NCI-H187 treated with DMSO at 0.1 percent for 48 hours (cell line): ENCODE data around the gene E2F2.

Experiments used
- DNase-seq: peaks from one replicate; lab custom pipeline; 2025; lab: John Stamatoyannopoulos, UW

The E2F2 gene

DNA sequence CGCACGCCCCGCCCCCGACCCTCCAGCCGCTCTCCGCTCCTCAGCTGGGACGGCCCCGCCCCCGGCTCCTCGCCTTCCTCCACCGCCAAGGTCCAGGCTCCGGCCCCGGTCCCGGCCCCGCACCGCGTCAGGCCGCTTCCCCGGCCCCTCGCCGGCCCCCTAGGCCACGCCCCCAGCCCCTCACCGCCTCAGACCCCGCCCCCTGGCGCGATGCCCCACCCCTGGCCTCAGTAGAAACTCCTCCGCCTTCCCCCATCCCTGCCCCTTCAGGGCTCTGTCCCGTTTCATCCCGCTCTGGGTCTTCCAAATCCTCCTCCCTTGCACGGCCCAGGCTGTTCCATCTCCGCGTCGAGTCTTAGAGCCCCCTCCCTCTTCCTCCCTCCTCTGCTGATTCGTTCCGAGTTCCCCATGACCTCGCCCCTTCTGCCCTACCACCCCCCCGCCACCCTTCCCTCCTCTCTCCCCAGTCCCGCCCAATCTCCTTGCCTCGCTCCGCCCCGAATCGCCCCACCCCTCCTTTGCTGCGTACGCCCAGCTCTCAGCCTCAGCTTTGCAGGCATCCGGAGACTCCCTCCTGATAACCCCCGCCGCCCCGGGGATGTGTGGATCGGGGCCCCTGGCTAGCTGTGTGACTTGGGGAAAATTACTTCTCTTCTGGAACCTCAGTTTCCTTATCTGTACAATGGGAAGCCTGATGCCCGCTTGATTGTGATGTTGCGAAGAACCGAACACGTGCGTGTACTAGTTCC, 46.6 kb downstream of the E2F2 start:
- peak; percentile 69 for DNase-seq

DNA sequence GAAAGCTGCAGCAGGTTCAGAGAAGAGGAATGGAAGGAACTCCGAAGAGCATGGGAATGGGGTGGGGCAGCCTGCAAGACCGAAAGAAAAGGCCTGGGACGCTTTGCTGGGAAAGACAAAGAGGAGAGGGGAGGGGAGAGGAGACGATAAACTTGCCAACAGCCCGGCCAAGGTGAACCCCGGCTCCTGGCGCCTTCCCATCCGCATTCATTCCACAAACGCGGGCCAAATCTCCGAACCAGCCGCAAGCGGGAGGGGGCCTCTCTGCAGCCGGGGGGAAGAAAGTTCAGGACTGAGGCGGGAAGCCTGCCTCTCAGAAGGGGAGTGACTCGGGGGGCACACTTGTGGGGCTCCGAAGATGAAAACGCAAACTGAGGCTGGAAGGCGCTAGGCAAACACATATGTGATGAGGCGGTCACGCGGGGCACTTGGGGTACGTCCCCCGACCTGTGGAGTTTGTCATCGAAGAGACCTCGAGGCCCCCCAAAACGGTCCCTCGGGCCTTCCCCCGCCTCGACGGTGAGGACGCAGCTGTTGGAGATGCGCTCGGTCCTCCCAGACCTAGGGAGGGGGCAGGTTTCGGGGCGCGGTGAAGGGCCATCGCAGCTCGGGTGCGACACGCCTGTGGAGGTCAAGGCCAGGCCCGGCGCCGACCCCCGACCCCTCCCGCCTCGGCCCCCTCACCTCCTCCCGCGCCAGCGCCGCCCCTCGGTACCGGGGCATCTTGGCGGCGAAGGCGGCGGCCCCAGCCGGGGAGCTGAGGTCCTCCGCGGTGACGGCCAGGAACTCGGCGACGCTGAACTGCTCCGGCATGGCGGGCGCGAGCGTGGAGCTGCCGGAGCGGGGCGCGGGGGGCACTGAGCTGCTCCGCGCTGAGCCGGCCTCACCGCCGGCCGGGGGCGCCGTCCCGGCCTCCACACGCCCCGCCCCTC, 47.4 kb downstream of the E2F2 start, which contains the start of gene ASAP3:
Gene ASAP3 (minus strand): TSS at position 859 of the 932 bp plus-strand sequence. CDS start 46 bp downstream, at position 813.
- DNase-seq, result no peak

DNA sequence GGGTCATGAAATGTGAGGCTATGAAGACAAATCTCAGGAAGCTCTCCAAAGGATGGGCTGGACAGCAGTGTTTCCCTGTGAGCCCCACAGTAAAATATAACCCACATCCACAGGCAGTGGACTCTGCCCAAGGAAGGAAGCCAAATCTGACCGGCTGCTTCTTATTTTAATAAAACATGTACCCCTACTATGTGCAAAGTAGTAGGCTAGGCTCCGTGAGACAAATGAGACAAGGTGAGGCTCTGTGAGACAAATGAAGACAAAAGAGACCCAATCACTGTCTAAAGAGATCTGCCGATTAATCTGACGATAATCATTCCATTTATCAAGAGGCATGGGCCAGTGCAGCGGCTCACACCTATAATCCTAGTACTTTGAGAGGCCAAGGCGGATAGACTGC, 49.1 kb downstream of the E2F2 start:
- DNase-seq, result no peak

- no peak for DNase-seq
Measured at GRCh38 chr1:23481026-23481597, 49.9 kb downstream of the E2F2 start.

GRCh38 chr1:23480187-23481025, 50.6 kb downstream of the E2F2 start:
- DNase-seq, result no peak

GRCh38 chr1:23479666-23479941, 51.4 kb downstream of the E2F2 start:
- no peak for DNase-seq

DNA sequence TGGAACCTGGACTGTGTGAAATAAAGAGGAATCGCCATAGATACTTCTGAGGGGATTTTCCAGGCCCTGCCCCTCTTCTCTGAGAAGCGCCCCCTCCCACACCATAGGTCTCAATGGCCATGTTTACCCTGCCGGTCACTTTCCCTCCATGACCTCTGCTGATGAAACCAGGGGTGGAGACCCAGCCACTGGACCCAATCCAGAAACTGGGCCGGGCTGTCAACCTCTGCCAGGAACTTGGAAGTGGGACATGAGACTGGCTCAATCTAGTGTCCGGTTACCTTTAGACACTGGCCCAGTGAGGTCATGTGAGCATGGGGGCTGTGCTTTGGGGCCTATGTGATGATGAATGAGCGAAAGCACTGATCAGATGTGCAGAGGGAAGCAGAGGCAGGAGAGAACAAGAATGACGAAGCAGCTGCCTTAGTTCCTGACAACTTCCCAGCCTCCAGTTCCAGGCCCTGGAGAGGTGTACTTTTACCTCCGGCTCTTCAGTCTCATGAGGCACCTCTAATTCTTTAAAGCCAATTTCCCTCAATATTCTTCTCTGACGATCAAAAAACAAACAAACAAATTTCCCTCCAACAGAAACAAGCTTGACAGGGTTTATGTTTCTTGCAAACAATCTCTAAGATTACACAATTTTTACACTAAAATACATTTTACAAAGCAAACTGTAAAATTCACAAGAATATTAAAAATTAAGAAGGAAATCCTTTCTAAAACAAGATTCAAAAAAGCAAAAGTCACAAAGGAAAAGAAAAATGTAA, 52.0 kb downstream of the E2F2 start:
- DNase-seq, result no peak

DNA sequence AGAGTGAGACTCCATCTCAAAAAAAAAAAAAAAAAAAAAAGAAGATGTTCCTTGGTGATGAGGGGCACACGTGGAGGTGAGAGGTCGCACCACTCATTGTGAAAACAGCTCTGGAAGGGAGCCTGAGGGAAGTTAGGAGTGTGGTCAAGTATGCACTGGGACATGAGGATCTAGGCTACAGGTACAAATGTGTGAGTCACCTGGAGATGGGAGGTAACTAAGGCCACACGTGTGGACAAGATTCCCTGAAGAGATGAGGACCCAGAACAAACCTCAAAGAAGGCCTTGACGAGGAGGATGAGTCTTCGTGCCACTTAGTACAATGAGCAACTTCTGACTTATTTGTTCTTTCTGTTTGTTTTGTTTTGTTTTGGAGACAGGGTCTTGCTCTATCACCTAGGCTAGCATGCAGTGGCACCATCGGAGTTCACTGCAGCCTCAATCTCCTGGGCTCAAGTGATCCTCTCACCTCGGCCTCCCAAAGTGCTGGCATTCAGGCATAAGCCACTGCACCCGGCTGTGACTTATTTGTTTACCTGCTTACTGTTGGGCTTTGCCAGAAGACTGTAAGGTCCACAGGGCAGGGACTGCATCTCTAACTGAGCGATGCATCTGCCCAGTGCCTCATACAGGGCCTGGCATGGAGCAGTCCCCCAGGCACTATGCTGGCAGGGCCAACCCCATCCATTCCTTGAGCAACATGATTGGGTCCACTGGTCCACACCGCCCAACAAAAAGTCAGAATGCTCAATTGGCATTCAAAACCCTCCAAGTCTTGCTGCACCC, 53.5 kb downstream of the E2F2 start:
- DNase-seq, result no peak

GRCh38 chr1:23475641-23476040, 55.4 kb downstream of the E2F2 start:
- no peak for DNase-seq

DNA sequence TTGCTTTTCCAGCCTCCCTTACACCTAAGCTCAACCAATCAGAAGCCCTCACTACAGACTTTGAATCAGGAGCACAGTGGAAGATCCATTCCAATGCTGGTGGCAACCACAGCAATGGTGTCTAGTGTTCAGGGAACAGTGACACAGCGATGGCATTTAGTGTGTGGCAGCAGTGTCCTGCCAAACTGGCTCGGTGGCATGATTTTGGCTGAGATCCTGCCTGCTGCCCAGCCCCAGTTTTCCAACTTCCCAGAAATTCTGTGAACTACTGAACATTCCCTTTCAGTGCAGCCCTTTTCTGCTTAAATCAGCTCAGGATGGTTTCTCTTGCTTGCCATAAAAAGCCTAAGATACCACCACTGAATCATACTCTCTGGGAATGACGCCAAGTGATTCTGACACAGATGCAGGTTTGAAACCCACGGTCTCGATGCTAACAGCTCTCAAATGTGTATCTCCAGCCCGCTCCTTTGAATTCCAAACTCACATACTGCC, 55.9 kb downstream of the E2F2 start:
- no peak for DNase-seq

GRCh38 chr1:23473037-23473800, 57.8 kb downstream of the E2F2 start:
- no peak for DNase-seq

DNA sequence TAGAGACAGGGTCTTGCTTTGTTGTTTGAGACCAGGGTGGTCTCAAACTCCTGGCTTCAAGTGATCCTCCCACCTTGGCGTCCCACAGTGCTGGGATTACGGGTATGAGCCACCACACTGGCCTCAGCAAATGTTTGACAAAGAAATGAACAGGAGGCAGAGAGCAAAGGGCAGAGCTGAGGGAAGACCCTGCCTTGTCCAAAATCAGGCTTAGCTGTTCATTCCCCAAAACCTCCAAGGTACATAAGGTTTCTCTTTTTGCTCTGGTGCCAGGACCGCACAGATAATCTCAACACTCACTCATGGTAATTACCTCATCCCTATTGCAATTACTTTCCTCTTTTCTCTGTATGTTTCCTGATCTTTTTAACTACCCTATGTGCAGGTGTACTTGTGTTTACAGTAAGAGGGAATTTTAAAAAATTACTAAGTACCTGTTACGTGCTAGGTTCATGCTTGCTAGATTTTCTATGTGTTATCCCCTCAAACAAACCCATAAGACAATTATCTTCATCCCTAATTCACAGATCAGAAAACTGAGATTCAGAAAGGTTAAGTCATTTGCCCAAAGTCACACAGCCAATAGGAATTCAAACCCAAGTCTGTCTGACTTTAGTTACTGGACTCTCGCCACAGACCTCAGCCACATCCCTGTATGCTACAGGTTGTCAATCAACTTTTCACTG, 58.5 kb downstream of the E2F2 start:
- no peak for DNase-seq

GRCh38 chr1:23471473-23472075, 59.5 kb downstream of the E2F2 start:
- DNase-seq, result no peak

DNA sequence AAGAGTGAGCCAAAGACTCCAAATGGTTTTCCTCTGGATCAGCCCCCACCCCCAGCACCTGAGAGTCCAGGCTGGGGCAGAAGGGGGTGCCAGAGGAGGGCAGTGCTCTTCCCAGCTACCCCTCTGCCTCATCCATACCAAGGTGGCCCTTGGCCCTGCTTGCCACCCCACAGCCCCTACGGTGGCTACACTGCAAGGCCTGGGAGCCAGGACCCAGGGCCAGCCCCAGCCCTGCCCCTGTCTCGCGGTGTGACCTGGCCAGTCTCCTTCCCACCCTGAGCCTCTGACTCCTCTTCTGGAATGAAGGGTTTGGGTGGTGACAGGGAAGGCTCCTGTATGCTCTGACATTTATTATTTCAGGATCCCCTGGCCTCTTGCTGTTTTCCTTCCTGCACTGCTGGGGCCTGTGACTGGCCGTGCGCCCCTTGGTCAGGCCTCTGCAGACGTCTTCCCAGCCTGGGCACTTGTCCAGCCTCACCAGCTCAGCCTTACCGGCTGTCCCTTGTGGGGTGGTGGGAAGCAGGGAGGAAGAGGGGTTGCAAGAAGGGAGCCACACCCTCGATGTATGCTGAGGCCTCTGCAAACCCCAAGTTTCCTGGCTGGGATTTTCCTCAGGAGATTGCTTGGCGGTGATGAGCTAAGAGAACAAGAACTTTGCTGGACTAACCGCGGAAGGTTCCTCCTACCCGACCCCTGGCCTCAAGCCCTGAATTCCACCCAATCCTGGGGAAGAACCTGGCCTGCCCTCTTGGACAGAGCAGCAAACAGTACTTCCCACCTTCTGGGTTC, 60.6 kb downstream of the E2F2 start:
- no peak for DNase-seq

DNA sequence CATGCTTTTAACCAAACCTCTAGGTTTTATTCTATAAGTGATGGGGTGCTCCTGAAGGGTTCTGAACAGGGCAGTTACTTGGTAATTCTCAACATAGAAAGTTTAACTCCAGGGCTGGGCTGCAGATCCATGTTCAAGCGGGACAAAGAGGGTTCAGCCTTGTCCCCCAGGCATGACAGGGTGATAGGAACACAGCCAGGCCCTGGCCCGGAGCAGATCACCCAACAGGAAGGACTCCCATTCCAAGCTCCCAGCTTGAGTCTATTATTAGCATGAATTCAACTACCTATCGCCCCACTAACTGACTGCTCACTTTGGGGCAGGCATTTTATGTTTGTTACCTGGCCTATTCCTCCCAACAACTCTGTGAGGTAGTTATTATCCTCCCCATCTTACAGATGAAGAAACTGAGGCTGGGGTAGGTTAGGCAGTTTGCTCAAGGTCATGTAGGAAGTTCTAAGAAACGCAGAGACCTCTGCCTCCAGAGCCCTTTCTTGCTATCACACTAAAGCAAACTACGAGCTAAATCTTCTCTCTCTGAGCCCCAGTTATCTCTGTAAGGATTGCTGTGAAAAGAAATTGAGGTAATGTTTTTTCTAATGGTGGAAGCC, 61.6 kb downstream of the E2F2 start:
- no peak for DNase-seq

- no peak for DNase-seq
Measured at GRCh38 chr1:23466423-23466989, 64.5 kb downstream of the E2F2 start.

DNA sequence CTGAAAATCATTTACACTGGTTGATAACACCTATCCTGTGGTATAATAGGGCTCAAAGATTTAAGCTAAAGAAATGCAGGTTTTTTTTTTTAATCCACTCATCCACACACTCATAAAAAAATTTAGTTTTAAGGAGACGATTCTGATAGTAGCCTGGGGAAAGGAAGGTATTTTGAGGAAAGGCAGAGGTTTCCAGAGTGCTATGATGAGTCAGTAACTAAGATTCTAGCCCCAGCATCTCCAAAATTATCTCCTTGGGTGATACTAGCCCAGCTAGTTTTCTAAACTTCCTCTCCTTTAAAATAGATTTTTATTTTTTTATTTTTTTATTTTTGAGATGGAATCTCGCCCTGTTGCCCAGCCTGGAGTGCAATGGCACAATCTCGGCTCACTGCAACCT, 67.7 kb downstream of the E2F2 start:
- no peak for DNase-seq
